ENCODE measurements around the gene PARVG.

The PARVG gene

DNA sequence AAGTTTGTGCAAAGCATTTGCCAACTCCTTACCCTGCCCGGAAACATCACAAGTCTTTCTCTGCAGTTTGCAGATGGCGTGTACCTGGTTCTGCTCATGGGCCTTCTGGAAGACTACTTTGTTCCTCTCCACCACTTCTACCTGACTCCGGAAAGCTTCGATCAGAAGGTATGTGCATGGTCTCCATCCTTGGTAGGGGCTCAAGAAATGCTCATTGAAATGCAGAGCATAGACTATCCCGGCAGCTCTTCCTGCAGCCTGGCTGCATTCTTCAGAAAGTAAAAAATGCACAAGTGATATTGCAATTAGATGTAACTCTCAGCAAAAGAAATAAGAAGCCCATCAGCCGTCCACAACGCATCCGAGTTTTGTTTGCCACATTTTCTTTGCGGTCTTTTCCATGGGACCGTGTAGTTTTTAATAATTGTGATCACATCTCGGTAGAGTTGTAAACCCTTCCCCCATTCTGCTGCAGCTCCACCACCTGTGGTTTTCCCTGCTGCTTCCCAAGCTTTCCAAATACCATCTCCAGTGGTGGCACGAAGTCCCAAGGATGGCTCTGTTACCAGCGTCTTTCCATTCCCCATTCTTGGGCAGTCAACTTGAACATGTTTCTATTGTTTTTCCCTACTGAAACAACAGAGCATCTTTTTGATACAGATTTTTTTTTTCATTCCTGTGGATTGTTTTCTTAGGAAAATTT is 22.7 kb upstream of the PARVG start:
- no peak for DNase-seq

DNA sequence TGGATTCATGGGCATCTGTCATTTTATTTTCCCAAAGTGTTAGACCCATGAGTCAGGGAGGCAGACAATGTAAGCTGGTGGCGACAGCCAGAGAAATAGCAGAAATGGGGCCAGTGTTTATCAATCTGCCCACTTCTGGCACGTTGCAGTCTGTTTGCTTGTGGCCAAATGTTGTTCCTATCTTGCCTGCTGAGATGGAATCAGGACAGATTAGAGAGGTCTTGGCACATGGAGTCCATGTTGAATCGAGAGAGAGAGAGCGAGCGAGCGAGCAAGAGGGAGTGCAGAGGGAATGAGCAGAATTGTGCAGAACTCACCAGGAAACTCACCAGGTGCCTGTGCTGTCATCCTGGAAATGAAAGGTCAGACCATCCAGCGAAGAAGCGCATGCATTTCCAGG is 21.9 kb upstream of the PARVG start:
- DNase-seq, result no peak

- no peak for DNase-seq
Observed at GRCh38 chr22:44159221-44159620, 21.5 kb upstream of the PARVG start.

GRCh38 chr22:44159811-44160210 is 20.9 kb upstream of the PARVG start:
- no peak for DNase-seq

DNA sequence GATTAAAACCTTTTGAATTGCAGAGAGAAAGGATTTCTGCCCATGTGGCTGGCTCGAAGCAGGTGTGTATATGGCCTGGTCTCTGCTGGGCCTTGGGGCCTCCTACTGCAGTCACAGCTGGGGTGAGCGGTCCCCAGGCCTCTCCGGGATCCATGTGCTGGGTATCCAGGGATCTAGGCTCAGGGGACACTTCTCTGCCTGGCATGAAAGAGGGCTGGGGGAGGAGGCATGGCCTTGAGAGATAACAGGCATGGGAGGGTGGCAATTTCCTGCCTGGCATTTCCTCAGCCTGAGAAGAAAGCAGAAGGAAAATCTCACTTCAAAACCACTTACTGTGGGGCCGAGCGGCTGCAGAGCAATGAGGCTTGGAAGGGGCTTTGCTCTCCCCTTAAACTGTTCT is 20.3 kb upstream of the PARVG start:
- DNase-seq, result no peak

DNA sequence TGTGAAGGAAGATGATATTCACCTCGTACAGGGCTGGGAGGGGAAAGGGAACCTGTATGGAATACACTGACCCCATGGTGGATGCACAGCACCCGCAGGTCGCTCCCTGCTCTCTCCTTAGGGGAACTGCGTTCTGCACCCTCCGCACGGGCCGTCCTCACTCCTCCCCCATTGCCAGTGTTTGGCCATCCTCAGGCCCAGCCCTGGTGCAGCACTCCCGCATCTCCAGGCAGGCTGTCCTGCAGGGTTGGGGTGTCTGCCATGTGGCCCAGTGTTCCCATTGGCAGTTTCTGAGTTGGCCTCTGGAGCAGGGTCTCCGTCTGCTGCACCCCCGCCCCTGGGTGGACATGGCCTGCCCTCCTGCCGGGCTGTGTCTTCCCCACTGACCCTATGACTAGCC is 19.1 kb upstream of the PARVG start:
- no peak for DNase-seq

- DNase-seq, result no peak
Observed at GRCh38 chr22:44162960-44163359, 17.8 kb upstream of the PARVG start.

DNA sequence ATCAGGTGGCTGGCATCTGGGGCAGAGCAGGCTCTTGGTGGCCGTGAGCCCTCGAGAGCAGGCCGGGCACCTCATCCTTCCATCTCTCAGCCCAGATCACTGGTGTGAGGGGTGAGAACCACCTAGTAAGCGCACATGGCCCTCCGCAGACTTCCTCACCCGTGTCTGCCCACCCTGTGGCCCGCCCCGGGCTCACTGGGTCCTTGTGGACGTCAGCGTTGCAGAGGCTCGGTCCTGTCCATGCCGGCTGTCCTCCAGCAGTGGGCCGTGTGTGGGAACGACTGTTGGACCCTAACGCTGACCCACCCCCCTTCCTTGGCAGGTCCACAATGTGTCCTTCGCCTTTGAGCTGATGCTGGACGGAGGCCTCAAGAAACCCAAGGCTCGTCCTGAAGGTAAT is 17.2 kb upstream of the PARVG start:
- no peak for DNase-seq

DNA sequence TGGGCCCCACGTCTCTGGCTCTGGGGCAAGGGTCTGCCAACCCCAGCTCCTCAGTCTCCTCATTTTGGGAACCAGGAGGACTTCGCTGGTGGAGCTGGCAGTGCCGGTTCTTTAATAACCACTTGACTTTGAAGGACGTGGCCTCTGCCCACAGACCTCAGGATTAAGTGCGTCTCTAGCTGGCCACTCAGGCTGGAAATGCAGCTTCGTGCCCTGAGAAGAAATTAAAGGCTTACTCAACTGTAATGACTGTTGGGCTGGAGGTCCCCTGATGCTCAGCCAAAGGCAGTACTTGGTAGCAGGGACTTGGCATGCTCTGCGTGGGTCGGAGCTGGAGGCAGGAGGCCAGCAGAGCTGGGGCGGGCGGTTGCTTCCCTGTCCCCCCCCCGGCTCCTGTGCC is 16.7 kb upstream of the PARVG start:
- DNase-seq, result no peak

GRCh38 chr22:44165286-44165874 is 15.3 kb upstream of the PARVG start:
- DNase-seq, result no peak

GRCh38 chr22:44166498-44167276 is 14.0 kb upstream of the PARVG start:
- DNase-seq, result no peak

DNA sequence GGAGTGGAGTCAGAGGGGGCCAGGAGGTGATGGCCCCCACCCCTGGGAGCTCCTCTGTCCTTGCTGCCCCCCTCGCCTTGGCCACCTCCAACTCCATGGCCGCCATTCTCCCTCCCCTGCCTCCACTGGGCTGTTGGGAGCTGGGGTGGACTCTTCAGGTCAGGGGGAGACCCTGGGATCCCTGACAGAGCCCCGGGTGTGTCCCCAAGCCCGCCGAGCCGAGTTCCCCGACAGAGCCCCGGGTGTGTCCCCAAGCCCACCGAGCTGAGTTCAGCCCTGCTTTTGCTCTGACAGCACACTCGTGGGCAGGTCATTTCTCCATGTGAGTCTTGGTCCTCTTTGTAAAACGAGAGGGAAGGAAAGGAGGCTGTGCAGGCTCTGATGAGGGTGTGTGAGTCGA is 13.2 kb upstream of the PARVG start:
- DNase-seq, result no peak

DNA sequence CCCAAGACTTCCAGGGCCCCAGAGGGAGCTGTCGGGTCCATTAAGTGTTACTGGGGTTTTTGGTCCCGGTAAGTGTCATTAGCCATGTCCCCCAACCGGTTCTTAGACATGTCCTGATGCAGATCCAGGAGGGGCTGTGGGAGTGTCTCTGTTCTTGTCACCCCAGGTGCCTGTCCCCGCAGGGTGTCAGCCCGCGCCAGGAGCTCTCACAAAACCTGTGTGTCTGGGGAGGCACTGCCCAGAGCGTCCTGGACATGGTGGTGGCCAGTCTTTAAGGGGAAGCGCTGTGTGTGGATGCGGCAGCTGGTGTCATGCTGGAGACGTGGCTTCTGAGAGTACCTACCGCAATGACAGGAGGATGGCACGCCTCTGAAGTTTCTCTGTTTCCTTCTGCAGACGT is 12.5 kb upstream of the PARVG start:
- DNase-seq, result no peak

- DNase-seq, result no peak
Observed at GRCh38 chr22:44170470-44170869, 10.3 kb upstream of the PARVG start.

DNA sequence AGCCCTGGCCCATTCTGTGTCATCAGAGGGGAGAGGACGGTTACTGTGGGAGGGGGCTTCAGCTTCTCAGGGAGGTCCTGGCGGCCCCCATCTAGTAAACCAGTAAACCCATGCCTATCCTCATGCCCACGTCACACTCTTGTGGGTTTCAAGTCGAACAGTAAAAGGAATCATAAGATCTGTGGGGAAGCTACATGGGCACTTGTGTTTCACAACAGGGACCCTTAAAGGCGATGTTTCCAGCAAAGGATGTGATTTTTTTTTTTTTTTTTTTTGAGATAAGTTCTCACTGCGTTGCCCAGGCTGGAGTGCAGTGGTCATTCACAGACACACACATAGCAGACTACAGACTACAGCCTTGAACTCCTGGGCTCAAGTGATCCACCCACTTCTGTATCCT is 9.2 kb upstream of the PARVG start:
- DNase-seq, result no peak

GRCh38 chr22:44172370-44173108 is 8.2 kb upstream of the PARVG start:
- DNase-seq, result no peak

- no peak for DNase-seq
Observed at GRCh38 chr22:44173154-44173553, 7.6 kb upstream of the PARVG start.

DNA sequence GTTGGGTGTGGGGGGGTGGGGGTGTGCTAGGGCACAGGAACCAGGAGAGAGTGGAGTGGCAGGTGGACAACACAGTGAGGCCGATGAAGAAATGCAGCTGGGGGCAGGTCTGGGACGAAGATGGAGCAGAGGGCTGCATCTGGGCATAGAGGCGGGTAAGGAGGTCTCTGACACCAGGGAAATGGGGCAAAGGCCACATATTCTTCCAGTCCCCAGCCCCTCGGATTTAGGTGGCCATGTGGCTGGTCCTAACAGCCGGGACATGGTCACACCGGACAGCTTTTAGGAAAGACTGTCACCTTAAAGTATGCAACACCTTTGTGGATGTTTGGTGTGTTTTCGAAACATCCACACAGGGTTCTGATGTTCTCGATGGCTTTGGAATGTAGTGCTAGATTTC is 5.0 kb upstream of the PARVG start:
- DNase-seq, result no peak

DNA sequence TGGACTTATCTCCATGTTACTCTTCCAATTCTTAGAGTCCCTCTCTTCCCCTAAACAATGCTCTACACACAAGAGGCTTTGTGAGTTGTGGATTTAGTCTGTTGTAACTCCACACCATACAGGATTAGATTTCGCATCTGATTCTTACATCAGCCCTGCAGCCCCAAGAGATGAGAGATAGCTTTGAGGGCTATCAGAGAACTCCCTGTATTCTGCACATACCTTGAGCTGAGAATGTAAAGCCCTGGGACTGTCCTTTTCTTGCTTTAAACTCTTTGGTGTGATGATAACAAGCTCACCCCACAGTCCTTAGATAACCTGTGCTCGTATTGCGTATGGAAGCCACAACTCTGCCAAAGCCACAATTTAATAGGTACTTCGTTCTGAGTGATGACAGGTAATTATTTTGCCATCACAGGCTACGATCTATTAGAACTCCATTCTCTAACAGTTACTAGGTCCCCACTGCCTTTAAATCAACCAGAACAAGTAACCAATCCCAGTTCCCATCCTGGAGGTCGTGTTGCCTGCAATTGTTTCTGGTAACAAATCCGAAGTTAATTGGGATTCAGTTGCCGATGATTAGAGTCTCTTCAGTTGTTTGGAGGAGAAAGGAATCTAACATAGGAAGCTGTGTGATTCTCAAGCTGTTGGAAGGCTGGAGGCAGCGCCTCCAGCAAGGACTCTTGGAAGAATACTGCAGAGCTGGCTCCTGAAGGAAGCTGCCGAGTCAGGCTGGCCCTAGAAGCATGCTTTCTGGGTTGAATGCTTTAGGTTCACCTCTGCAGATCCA is 1.3 kb upstream of the PARVG start:
- no peak for DNase-seq

DNA sequence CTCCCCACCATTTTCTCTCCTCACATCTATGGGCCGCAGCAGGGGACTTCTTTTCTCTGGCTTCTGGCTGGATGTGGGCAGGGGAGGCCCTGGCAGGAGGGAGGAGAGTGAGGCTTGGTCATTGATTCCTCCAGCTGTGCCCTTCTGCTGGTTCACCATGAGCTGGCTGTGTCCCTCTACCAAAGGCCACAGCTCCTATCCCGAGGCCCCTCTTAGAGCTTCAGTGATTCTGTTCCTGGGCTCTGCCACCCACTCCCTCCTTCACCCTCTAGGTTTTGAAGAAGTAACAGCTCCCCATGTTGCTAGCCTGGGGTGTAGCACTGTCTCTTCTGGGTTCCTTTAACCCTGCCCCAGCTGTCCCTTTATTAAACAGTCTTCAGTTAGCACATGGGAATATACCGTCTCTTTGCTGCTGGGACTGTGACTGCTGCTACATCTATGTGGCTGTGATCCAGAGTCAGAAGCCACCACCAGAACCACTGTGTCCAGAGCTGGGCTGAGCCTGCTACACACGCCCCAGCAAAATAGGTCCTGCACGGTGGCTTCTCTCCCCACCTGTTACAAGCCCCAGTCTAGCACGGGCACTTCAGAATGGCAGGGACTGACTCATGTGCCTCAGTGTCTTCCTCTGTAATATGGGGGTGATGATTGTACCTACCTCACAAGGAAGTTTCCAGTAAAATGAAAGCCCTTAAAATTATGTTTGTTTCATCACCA is 578 bp upstream of the PARVG start:
- no peak for DNase-seq

- DNase-seq, result peak; percentile 71
Observed at GRCh38 chr22:44181033-44181911, 547 bp downstream of the PARVG start.
